GDM1 (cell line): ENCODE results near the gene PON3.
A peak's percentile ranks its signal among the peaks of the same experiment; 100 is the strongest.

ENCODE experiments used
- DNase-seq: peaks from one replicate; lab custom pipeline; 2025; lab: John Stamatoyannopoulos, UW

Gene PON3

GRCh38 chr7:95396136-95397032 lies at the start of gene PON3:
PON3 (minus strand) TSS chr7:95396375; CDS start chr7:95396350, 25 bp downstream.
- DNase-seq = no peak

GRCh38 chr7:95444796-95445195 lies 48.6 kb upstream of the PON3 start:
- DNase-seq = no peak

DNA sequence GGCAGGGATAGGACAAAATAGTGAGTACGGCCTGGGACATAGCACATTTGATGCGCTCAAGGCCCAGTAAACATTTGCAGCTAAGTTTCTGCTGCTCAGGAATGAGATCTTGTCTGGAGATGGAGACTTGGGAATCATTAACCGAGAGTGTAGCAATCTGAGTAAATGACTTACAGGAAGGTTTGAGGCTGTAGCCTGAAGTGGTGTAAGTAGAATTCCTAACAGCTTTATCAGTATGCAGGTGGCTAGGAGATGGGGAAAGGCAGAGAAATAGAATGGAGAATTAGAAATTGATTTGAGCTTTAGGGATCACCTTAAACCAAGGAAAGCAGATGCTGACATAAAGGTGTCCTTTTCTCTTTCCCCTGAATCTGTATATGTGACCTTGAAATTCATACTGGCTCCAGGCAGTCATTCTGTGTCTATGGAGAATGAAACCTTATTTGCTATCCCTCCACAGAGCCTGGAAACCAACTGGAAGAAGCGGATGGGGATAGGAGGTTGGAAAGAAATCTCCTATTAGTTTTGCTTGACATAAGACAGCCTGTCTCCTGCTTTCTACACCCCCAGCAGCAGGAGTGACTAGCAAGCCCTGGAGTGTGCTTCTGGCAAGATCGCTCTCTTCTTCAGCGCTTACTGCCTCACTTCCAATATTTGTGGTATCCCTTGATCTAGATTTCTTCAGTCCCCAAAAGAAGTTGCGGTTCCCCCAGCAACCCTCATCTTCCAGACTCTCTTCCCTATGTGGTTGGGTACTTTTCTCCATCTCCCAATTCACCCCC lies 45.1 kb upstream of the PON3 start:
- no peak for DNase-seq

DNA sequence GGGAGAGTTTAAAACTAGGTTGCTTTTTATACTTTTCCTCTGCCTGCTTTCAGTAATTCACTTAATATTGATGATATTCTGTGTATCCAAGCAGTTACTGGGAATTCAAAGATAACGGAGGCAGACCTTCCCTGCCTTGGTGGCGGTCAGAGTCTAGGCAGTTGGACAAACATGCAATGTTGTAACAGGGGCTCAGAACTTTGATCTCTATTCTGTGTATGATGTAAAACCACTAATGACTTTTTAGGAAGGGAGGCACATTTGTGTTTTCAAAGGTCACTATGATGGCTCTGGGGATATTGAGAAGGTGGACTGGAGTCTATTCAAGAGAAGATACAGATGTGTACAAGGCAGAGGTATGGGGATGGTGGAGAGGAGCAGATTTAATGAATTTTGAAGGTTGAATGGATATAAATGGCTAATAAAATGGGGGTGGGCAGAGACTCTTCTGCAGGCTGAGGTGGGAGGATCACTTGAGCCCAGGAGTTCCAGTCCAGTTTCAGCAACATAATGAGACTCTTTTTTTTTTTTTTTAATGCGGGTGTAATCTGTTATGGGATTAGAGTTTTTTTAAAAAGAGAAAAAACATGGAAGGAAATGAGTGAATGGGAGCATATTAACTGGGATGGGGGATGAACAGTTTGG lies 44.3 kb upstream of the PON3 start:
- no peak for DNase-seq

DNA sequence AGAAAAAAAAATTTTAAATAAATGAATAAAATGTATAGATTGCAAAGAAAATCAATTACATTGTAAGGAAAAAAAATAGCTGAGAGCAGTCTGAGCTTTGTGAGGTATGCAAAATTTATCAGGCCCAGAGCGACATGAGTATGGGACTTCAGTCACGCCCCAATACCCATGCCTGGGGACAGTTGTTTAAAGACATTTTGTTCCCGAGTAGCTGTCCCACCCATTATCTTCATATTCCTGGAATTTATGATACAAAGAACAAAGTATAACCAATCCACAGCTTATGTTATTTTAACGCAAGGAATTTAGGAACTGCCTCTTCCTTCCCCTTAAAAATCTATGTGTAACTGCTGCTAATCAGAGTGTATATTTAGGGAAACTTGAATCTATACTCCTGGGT lies 40.2 kb upstream of the PON3 start:
- no peak for DNase-seq

DNA sequence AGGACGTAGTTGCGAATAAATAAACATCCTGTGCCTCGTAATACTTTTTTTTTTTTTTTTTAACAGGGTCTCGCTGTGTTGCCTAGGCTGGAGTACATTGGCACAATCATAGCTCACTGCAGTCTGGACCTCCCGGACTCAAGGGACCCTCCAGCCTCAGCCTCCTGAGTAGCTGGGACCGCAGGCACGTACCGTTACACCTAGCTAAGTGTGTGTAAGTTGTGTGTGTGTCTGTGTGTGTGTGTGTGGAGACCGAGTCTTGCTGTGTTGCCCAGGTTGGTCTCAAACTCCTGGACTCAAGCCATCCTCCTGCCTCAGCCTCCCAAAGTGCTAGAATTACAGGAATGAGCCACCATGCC lies 39.2 kb upstream of the PON3 start:
- no peak for DNase-seq

GRCh38 chr7:95434557-95435421 lies 38.6 kb upstream of the PON3 start, which contains the start of gene PON2:
PON2 (minus strand) TSS chr7:95435028; CDS start chr7:95434951, 77 bp downstream.
- peak; percentile 61 for DNase-seq

DNA sequence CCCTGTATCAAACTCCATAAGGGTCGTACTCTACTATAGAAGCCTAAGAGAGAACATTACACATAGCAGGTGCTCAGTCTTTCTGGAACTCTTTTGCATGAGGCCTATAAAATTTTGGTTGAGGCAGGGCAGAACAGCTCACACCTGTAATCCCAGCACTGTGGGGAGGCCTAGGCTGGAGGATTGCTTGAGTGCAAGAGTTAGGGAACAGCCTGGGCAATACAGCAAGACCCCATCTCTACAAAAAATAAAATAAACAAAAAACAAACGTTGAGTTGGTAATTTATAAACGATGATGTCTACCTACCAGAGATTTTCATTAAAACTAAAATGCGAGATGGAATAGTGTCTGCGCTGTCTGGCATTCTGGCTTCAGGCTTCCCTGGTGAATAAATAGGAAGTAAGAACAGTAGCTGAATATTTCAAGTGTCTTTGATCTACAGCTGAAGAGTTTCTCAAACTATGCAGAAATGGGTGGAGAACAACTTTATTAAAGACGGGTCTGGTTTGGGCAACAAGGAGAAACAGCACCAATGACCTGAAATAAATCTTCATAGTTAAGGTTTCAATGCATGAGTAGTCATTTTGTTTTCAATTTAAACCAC lies 37.9 kb upstream of the PON3 start:
- DNase-seq = no peak

DNA sequence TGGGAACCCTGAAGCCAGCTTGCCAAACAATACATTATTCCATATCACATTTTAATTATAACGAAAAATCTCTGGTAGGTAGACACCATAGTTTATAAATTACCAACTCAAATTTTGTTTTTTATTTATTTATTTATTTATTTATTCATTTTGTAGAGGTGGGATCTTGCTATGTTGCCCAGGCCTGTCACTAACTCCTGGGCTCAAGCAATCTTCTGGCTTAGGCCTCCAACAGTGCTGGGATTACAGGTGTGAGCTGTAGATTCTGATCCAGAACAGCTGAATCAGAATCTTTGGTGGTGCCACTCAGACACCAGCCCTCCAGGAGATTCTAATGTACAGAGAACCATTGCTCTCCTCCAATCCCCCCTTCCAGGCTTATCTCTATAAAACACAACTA lies 37.0 kb upstream of the PON3 start:
- DNase-seq = no peak

GRCh38 chr7:95432606-95433005 lies 36.4 kb upstream of the PON3 start:
- DNase-seq = no peak

- no peak for DNase-seq
Measured at GRCh38 chr7:95430864-95431263, 34.7 kb upstream of the PON3 start.

DNA sequence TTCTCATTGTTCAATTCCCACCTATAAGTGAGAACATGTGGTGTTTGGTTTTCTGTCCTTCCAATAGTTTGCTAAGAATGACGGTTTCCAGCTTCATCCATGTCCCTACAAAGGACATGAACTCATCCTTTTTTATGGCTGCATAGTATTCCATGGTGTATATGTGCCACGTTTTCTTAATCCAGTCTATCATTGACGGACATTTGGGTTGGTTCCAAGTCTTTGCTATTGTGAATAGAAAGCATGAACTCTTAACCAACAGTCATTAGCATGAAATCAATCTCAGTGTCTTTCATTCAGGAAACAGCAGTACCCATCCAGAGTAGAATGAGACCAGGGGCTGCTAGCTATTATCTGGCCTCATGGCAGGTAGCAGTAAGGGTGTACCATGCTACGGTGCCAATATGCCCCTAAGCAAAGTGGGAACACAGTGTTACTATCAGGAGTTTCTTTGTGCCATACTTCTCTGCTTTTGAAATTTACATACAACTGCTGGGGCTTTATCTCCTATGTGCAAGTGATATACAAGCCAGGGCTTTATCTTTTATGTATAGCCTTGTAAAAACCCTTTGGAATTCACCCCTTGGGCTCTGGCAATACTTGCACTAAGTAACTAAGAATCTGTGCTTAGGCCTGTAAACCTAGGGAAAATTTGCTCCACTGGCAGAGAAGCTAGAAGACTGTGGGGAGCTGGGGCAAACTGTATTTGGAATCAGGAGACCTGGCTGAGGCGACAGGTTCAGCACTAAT lies 33.2 kb upstream of the PON3 start:
- DNase-seq = no peak

DNA sequence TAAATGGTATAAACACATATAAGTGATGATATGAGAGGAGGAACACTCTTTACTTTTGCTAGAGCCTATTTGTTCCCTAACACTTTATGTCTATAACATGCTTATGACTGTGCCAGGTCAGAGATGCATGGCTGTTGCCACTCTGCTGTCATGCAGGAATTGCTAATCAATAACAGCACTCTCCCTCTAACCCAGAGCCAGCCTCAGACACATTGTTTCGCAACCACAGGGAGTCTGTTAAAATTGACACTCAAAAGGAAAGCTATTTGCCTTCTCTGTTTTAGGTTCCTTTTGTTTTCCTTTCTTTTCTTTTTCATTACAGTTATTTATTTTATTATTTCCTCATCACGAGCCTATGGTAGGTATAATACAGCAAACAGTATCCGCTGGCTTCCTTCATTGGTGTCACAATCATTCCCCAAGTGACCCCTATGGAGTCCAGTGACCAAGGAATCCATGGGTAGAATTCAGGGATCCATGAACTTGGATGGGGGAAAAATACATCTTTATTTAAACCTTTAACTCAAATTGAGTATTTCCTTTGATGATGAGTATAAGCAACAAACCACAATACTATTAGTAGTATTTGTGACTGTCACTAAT lies 31.8 kb upstream of the PON3 start:
- DNase-seq = no peak

GRCh38 chr7:95427166-95427565 lies 31.0 kb upstream of the PON3 start:
- no peak for DNase-seq

GRCh38 chr7:95425694-95426093 lies 29.5 kb upstream of the PON3 start:
- no peak for DNase-seq

DNA sequence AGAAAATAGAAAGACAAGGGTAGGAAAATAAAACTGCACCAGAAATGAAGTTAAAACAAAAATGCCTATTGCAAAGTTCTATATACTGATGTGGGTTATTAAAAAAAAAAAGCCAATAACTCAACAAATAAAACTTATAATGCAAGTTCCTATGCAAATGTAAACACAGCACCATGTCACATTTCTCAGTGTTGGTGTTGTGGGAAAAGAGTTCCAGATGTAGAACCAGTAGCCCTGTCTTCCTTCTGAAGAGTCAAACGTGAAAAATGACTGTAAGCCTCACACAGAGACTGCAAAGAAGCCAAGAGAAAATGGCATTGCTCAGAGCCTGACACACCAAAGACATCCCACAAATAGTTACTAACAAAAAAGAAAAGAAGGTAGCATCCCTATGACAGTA lies 28.5 kb upstream of the PON3 start:
- DNase-seq = no peak

DNA sequence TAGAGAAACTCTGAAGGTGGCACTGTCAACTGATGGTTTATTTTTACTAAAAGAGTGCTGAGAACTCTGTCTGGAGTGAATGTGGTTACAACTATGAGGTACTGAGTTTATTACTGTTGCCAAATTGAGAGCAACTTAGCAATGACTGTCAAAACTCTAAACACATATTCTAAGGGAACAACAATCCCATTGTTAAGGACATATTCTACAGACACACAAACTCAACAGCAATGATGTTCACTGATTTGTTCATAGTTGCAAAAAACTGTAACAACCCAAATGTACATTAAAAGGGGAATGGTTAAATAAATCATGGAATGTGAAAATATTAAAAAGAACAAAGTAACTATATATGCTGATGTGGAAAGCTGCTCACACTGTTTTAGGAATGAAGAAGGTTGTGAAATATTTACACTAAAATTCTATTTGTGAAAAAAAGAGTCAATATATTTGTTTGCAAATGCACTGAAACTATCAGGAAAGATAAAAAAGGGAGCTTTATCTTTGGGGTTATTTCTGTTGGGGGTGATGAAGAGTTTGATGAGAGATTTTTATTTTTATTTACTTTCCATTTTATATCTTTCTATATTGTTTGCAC lies 25.8 kb upstream of the PON3 start:
- no peak for DNase-seq

DNA sequence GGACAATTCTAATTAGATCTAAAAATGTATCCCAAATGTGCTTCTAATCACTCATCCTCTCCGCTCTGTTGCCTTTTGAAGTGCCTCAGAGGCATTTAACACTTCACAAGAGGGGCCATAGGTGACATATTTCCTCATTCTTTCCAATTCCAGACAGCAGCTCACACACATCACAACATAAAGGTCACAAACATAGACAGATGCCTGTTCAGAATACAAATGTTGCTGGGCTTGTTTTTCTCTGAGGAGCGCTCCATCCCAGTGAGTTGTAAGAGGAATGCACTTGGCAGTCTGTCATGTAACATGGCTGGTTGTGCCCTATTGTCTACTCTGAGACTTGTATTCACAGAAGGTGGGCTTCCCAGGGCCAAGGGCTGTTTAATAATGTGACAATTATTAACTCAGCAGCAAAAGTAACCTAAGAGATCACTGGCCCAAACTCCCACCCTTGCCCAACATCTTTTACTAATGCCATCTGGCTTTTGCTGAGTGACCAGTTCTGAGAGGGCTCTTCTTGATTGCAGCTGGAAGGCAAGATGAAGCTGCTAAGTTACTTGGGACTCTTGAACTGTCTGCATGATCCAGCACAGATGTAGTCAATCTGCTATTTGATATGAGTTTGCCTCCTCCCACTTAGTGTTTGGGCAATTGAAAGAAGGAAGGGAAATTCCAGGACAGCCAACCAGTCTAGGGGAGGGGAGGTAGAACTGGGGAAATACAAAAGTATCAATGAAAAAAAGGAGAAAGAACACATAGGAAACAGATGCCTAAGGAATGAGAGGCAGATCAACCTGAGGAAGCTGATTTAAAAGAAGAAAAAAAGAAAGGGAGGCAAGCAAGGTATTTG lies 25.0 kb upstream of the PON3 start:
- DNase-seq = no peak

DNA sequence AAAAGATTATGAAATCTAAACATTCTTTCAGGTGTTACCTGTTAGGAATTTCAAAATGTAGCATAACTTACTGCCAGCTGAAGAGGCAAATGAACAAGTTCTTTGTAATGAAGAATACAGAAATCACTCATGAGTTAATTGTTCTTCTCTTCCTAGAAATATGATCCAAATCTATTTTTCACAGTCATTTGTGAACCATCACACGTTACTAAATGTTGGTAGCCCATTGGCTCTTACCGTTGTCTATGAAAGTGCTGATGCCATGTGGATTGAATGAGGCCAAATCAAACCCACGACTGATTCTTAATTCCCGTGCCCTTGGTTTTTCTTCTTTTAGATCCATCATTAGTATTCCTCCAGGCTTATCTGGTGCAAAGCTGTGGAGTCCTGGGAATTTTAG lies 15.9 kb upstream of the PON3 start:
- no peak for DNase-seq
